ENCODE results near the gene IL17REL.

DNA sequence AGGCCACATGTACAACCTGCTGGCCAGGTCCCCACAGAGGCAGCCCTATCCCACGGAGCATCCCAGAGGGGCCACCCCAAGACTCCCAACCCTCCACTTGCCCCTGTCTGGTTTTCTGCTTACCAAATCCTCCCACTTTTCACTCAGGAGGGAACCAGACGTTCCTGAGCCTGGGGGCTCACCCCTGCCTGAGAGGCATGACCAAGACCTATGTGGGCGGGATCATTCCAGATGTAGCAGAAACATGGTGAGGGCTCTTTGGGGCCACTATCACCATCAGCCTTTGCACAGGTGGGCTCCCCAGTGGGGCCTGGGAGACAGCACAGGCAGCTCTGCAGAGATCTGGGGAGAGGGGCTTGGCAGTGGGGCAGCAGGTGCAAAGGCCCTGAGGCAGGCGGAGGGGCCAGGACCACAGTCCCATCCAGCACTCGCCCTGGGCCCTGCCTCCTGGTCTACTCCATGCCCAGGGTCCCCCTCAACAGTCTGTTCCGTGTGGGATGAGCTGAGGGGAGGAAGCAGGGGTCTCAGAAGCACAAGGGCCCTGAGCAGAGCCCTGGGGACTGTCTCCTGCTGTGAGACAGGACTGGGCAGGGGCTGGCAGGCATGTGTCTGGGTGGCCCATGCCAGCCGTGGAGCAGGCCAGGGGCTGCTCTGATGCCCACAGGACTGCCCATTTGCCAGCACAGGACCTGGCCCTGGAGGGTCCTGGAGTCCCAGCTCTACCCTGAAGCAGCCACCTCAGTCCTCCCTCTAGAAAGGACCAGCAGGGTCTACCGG, 42.6 kb downstream of the IL17REL start:
- TF ChIP-seq, protein P1, sequence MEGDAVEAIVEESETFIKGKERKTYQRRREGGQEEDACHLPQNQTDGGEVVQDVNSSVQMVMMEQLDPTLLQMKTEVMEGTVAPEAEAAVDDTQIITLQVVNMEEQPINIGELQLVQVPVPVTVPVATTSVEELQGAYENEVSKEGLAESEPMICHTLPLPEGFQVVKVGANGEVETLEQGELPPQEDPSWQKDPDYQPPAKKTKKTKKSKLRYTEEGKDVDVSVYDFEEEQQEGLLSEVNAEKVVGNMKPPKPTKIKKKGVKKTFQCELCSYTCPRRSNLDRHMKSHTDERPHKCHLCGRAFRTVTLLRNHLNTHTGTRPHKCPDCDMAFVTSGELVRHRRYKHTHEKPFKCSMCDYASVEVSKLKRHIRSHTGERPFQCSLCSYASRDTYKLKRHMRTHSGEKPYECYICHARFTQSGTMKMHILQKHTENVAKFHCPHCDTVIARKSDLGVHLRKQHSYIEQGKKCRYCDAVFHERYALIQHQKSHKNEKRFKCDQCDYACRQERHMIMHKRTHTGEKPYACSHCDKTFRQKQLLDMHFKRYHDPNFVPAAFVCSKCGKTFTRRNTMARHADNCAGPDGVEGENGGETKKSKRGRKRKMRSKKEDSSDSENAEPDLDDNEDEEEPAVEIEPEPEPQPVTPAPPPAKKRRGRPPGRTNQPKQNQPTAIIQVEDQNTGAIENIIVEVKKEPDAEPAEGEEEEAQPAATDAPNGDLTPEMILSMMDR (IDR thresholded peaks at IDR 0.05) = no peak
- no peak for TF ChIP-seq POLR2AphosphoS5 (IDR thresholded peaks at IDR 0.05)
